Fibroblast of skin of left biceps (primary cell): ENCODE measurements around the gene CEP89.
"Not testable (repeated sequence)": the region's sequence is repeated elsewhere in the genome, so short reads cannot be mapped to it uniquely, and the experiment has no call there.

Source experiments
- DNase-seq, 2 experiments: peaks; one replicate each; pipeline ENCODE4 v3.0.0-alpha.2; 2013; ENCODE audit warnings: low read depth in 2 of 2

Gene CEP89

GRCh38 chr19:32837531-32837930 lies 134.2 kb downstream of the CEP89 start:
- DNase-seq: no peak

GRCh38 chr19:32833388-32833787 lies 138.4 kb downstream of the CEP89 start:
- not testable (repeated sequence) for DNase-seq

- DNase-seq: not testable (repeated sequence)
Observed at GRCh38 chr19:32832825-32833224, 138.9 kb downstream of the CEP89 start.

- not testable (repeated sequence) for DNase-seq
Observed at GRCh38 chr19:32832094-32832493, 139.7 kb downstream of the CEP89 start.

GRCh38 chr19:32831611-32832010 lies 140.1 kb downstream of the CEP89 start:
- DNase-seq: no peak

GRCh38 chr19:32830231-32831014 lies 141.3 kb downstream of the CEP89 start:
- peak; percentile 13 to 15 for DNase-seq

GRCh38 chr19:32829345-32829896 lies 142.3 kb downstream of the CEP89 start:
- DNase-seq: no peak

GRCh38 chr19:32828643-32829344 lies 143.0 kb downstream of the CEP89 start:
- no peak for DNase-seq

GRCh38 chr19:32828139-32828538 lies 143.6 kb downstream of the CEP89 start:
- DNase-seq: no peak
